GM23338 (cell line): ENCODE results near the gene E2F3.

ENCODE experiments used
- ETS1 ChIP-seq: IDR thresholded peaks from 2 replicates; pipeline ENCODE4 v1.6.1; 2016; ENCODE audit warnings: antibody characterized with exemption
- EZH2 ChIP-seq: fragments of 200-600 bp; sonication (generic); IDR thresholded peaks from one replicate; pipeline ENCODE4 v1.8.0; 2017; ENCODE audit warnings: antibody characterized with exemption, mild to moderate bottlenecking, low read depth; ENCODE audit not compliant: unreplicated experiment
- EZH2phosphoT487 ChIP-seq: fragments of 200-600 bp; sonication (generic); IDR thresholded peaks from one replicate; pipeline ENCODE4 v1.8.1; 2018; ENCODE audit warnings: antibody characterized with exemption; ENCODE audit not compliant: unreplicated experiment
- JUNB ChIP-seq: IDR thresholded peaks from one replicate; pipeline ENCODE4 v1.6.1; 2016; ENCODE audit warnings: antibody characterized with exemption; ENCODE audit not compliant: unreplicated experiment
- POLR2AphosphoS5 ChIP-seq: IDR thresholded peaks from 2 replicates; pipeline ENCODE4 v1.6.1; 2016; ENCODE audit warnings: antibody characterized with exemption, low read depth
- REST ChIP-seq: IDR thresholded peaks from one replicate; pipeline ENCODE4 v1.6.1; 2018; ENCODE audit warnings: antibody characterized with exemption; ENCODE audit not compliant: unreplicated experiment
- TF ChIP-seq, protein P1 (sequence below), 2 experiments: fragments of 200-600 bp in 1 of 2; sonication (generic) in 1 of 2; conservative IDR thresholded peaks; 2 replicates each; pipeline versions ENCODE4 v1.5.1 to v1.6.1; 2016 to 2017; ENCODE audit warnings: antibody characterized with exemption in 2 of 2, low read depth in 2 of 2, mild to moderate bottlenecking in 2 of 2, moderate library complexity in 1 of 2

- TF ChIP-seq EZH2phosphoT487 (no peak), EZH2 (no peak), POLR2AphosphoS5 (no peak), JUNB (no peak), ETS1 (no peak), REST (no peak)
- TF ChIP-seq, protein P1, sequence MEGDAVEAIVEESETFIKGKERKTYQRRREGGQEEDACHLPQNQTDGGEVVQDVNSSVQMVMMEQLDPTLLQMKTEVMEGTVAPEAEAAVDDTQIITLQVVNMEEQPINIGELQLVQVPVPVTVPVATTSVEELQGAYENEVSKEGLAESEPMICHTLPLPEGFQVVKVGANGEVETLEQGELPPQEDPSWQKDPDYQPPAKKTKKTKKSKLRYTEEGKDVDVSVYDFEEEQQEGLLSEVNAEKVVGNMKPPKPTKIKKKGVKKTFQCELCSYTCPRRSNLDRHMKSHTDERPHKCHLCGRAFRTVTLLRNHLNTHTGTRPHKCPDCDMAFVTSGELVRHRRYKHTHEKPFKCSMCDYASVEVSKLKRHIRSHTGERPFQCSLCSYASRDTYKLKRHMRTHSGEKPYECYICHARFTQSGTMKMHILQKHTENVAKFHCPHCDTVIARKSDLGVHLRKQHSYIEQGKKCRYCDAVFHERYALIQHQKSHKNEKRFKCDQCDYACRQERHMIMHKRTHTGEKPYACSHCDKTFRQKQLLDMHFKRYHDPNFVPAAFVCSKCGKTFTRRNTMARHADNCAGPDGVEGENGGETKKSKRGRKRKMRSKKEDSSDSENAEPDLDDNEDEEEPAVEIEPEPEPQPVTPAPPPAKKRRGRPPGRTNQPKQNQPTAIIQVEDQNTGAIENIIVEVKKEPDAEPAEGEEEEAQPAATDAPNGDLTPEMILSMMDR (conservative IDR thresholded peaks at IDR 0.05; ENCODE audit: low read depth in 2 of 2), result no peak
Measured at GRCh38 chr6:20532881-20533280, 131.2 kb downstream of the E2F3 start.
